Stimulated activated CD8-positive, alpha-beta memory T cell treated with anti-CD3 and anti-CD28 coated beads, Interleukin-2, amount 100 ng/mL, for 1 hour (primary cell): ENCODE results near the gene ARL4A.
"Not testable (repeated sequence)": the region's sequence is repeated elsewhere in the genome, so short reads cannot be mapped to it uniquely, and the experiment has no call there.

Experiments used
- DNase-seq, 2 donors: peaks; one replicate each; pipeline ENCODE4 v3.0.0-alpha.2; 2020; ENCODE audit warnings: low read depth in 2 of 2

Gene ARL4A

GRCh38 chr7:12670000-12670729 lies 17.3 kb upstream of the ARL4A start:
- DNase-seq = no peak

DNA sequence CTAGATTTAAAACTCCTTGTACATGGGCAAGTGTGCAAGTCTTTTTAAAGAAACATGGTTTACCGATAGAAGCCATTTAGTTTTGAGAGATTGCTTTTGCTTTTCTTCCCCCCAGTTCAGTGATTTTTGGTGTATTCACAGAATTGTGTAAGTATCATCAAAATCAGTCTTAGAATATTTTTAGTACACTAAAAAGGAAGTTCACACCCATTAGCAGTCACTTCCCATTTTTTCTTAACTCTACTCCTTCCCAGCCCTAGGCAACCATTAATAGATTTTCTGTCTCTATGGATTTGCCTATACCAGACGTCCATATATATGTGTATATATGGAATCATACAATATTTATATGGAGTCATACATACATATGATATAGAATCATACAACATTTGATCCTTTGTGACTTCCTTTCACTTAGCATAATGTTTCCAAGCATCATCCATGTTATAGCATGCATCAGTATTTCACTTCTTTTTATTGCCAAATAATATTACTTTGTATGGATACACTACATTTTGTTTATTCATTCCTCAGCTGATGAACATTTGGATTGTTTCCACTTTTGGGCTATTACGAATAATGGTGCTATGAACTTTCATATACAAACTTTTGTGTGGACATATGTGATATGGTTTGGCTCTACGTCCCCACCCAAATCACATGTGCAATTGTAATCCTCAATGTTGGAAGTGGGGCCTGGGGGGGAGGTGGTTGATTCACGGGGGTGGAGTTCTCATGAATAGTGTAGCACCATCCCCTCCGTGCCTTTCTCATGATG lies 16.5 kb upstream of the ARL4A start:
- no peak for DNase-seq

GRCh38 chr7:12673436-12673835 lies 14.0 kb upstream of the ARL4A start:
- not testable (repeated sequence) for DNase-seq

- DNase-seq = no peak
Measured at GRCh38 chr7:12674053-12674452, 13.4 kb upstream of the ARL4A start.

GRCh38 chr7:12674861-12675260 lies 12.6 kb upstream of the ARL4A start:
- peak in 1 of 2 donors; percentile 14 for DNase-seq

GRCh38 chr7:12683678-12684585 lies 3.5 kb upstream of the ARL4A start:
- no peak for DNase-seq

DNA sequence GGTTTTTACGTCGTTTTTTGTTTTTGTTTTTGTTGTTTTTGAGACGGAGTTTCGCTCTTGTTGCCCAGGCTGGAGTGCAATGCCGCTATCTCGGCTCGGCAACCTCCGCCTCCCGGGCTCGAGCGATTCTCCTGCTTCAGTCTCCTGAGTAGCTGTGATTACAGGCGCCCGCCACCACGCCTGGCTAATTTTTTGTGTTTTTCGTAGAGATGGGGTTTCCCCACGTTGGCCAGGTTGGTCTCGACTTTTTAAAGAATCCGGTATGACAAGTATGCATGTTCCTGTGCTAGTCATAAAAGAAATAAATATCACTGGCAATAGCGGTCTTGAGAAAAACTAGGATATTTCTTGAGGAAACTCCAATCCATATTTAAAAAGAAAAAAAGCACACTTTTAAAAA lies 2.7 kb upstream of the ARL4A start:
- DNase-seq = no peak

DNA sequence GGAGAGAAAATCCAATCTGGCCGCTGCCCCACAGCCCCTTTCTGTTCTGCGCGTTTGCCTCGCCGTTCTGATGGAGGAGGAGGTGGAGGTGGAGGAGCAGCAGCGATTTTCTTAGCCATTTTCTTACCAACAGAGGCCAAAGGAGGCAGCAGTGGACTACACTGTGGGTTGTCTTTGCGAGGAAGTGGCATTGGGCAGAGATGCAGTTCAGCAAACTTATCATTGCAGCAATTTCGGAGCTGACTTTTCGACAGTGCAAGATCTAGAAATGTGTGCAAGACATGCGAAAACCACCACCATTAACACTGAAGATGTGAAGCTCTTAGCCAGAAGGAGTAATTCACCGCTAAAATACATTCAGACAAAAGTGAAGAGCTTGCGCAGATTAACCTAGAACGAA lies 1.9 kb upstream of the ARL4A start:
- DNase-seq = peak in 1 of 2 donors; percentile 6

DNA sequence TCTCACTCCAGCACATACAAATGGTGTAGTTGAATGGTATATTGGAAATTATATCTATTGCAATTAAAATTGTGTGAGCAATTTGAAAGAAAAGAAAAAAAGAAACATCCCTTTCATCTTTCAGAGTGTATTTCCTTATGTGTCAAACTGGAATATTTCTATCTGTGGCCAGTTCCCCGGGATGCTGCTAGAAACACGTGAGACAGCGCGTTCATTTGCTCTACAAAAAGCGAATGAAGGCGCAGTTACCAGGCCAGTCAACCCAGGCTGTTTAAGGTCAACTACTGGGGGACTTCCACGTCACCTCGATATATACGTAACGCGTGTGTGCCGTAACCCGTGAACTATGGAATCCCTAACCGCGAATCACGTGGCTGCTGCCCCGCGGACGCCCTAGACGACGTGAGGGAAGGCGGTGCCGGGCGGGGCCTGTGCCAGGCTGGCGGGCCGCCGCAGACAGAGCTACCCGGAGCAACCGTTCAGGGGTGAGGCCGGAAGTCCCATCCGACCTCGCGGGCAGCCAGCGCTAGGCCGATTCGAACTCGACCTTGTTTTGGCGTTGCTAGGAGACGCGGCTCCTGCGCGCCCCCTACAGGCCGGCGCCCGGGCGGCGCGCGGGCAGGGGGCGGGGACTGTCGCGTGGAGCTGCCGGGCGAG lies 1.1 kb upstream of the ARL4A start:
- DNase-seq = peak; percentile 91

GRCh38 chr7:12687718-12688171 lies 312 bp downstream of the ARL4A start:
- DNase-seq = no peak

- not testable (repeated sequence) for DNase-seq
Measured at GRCh38 chr7:12688485-12689170, 1.2 kb downstream of the ARL4A start.

DNA sequence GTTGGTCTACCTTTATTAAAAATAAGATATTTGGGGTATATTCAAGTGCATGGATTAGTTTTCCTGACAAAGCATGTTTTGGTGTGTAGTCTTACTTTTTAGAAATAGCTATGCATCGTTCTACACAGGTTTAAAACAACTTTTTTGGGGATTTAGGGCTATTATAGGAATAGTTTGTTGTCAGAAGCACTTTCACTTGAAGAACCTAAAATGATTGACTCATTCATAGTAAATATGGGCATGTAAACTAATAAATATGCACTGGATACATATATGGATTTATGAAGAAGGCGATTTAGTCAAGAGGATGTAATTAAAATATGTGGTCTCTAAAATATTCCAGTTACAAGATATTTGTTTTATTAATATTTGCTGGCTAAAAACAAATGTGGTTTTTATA lies 2.0 kb downstream of the ARL4A start:
- no peak for DNase-seq

- DNase-seq = no peak
Measured at GRCh38 chr7:12690041-12690878, 2.8 kb downstream of the ARL4A start.

DNA sequence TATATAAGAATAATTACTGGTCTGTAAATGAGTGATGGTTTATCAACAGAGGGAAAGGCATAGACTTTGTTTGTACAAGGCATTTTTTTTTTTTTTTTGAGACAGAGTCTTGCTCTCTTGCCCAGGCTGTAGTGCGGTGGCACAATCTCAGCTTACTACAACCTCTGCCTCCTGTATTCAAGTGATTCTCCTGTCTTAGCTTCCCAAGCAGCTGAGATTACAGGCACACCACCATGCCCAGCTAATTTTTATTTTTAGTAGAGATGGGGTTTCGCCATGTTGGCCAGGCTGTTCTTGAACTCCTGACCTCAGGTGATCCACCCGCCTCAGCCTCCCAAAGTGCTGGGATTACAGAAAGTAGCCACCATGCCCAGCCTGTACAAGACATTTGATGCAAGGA lies 4.0 kb downstream of the ARL4A start:
- DNase-seq = not testable (repeated sequence)

- no peak for DNase-seq
Measured at GRCh38 chr7:12692035-12692434, 4.6 kb downstream of the ARL4A start.

DNA sequence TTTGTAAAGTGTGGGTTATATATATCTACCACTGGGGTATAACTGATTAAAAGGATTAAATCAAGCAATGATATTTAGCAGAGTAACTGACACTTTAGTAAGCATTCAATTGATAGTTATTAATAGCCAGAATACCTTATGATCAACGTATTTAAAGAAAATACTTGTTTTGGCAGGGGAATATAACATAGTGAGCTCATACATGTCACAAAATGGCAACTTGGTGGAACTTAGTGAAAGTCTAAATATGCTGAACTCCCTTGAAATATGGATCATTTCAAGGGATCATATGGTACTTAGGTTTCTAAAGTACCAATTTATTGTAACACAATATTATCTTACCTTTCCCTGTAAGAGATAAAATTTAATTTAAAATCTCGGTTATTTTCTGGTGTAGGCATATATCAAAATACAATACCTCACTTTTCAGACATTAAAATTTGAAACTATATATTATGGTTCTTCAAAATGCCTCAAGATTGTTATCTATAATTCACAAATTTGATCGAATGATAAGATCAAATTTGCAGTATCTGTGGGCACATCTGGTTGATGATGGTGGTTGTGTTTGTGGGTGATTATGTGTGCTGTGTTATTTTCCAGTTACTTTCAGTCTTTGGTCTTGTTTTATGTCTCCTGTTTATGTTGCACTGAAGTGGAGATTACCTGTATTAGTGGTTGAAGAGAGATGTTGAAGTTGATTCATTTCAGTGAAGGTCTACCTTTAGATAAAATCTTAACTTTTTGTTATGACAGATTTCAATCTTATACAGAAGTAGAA lies 5.2 kb downstream of the ARL4A start:
- no peak for DNase-seq

DNA sequence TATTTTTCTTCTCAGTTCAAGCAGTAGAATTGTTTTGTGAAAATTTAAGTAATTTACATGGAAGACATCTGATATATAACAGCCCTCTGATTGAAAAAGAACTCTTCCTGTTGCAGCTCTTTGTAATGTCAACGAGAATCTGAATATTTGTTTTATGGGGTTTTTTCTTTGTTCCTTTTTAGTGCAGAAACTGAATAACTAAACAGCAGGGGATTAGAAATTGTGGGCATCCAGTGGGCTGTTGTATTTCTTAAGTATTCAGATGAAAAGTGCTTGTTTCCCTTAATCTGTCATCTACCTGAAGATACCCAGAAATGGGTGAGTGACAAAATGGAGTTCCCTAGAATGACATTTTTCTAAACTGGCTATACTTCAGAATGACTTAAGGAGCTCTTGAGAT lies 7.4 kb downstream of the ARL4A start:
- no peak for DNase-seq

DNA sequence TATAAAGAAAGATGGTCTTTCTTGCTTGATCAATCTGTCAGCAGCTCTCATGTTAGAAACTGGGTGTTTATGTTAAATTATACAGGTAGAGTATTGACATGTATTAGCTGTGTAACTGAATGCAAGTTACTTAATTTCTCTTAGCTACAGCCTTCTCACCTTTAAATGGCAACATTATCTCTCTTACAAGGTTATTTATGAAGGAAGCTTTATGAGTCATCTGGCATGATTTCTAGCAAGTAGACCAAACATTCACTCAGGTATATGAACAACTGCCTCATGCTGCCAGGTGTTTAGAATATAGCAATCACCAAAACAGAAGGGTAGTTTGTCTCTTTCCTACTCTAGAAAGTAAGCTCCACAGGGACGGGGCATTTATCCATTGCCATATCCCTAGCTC lies 8.5 kb downstream of the ARL4A start:
- DNase-seq = no peak

DNA sequence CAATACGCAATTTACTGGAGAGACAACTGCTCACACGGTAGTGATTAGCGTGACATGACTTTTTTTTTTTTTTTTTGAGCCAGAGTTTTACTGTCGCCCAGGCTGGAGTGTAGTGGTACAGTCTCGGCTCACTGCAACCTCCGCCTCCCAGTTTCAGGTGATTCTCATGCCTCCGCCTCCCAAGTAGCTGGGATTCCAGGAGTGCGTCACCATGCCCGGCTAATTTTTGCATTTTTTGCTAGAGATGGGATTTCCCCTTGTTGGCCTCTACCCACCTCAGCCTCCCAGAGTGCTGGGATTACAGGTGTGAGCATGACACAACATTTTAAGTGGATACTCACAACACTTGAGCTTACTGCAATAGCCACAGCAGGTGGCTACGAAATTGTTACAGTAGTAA lies 11.9 kb downstream of the ARL4A start:
- DNase-seq = no peak
